NCI-H187 (cell line): ENCODE measurements around the gene OR6A2.

Experiments used
- DNase-seq, 2 experiments: peaks; one replicate each; lab custom pipeline; 2025; lab: John Stamatoyannopoulos, UW

The OR6A2 gene

DNA sequence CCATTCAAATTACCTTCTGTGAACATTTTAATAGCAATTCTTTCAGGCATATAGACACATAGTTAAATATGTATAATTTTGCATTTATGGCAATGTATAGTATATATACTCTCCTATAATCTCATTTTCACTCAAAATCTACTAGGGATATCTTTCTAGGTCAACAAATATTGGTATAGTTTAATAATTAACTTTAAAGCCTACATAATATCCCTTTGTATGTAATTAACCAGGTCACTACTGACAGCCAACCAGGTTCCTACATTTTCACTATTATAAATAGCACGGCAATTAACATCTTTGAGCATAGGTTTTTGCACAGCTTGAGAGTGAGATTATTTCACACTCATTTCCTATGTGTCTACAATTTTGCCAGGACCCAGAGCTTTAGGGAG lies 43.5 kb downstream of the OR6A2 start:
- DNase-seq: no peak

DNA sequence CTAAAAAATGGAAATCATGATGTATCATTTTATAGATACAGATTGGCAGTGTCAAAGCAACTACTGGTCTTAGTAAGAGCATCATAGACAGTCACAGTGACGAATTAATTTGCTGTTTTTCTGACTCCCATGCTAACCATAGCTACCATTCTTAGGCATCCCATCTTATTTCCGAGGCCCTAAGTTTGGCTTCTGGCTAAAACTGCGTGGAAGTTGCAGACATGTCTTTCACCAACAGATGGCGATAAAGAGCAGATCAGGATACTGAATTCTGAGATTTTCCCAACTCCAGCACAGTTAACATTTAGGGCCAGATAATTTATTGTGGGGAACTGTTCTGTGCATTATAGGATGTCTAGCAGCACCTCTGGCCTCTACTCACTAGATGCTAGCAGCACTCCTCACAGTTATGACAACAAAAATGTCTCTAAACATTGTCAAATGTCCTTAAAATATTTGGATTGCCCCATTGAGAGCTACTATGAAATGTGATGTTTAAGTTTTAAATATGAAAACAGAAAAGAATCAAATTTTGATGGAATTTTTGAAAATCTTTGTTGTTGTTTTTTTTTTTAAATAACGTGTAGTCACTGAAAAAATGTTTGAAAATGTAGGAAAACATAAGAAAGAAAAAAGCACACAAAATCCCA lies 44.1 kb downstream of the OR6A2 start:
- DNase-seq: peak in 1 of 2 experiments; percentile 11

DNA sequence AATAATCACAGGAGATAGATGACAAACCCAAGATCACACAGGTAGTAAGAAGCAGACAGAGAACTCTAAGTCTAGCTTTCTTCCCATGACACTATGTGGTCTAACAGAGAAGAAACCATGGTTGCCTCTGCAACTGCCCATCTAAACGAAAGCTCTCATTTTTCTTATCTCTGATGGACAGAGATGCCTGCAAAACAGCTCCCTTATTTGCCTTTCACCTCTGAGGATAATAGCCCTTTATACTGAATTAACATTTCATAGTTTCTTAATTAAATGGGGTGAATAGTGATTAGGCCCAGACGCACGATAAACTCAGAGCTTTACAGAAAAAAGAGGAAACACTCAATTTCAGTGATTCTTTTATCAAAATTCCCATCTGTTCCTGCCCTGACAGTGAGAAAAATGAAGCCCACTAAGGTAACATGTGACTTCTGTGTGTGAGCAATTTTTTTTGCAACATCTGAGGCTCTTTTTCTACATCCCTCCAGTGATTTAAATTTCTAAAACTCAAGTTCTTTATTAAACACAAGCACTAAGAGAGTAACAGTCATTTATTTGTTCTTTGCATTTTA lies 52.3 kb downstream of the OR6A2 start:
- DNase-seq: no peak

DNA sequence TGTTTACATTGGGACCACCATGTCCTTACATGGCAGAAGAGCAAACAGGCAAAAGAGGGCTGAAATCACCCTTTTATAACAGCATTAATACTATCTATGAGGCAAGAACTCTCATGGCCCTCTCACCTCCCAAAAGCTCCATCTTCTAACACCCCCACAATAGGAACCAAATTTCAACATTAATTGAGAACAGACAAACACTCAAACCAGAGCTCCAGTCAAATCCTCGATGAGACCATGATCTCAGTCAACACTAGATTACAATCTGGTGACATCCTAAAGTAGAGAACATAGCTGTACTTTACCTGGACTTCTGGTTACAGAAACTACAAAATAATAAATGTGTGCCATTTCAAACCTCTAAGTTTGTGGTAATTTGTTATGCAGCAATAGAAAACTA lies 52.9 kb downstream of the OR6A2 start:
- no peak for DNase-seq

DNA sequence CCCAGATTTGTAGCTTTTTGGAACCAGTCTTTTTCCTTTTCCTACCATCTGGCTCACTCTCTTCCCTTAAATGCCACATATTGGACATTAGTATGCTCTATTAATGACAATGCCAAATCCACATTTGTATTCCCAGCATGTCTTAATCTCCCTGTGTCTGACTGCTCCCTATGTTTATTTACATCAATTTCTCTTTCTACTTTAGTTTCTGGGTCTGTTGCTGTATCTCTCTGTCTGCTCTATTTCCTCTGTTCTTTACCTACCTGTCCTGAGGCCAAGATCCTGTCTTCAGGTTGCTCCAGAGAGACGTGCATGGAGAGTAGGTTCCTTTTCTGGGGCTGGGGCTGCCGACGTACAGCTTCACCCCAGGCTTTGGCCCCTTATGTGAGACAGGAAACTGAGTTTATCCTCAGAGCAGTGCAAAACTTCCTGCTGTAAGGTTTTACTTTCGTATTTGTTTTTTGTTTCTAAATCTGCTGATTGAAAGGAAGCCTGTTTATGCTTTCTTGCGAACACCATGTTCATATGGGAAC lies 53.3 kb downstream of the OR6A2 start:
- no peak for DNase-seq

DNA sequence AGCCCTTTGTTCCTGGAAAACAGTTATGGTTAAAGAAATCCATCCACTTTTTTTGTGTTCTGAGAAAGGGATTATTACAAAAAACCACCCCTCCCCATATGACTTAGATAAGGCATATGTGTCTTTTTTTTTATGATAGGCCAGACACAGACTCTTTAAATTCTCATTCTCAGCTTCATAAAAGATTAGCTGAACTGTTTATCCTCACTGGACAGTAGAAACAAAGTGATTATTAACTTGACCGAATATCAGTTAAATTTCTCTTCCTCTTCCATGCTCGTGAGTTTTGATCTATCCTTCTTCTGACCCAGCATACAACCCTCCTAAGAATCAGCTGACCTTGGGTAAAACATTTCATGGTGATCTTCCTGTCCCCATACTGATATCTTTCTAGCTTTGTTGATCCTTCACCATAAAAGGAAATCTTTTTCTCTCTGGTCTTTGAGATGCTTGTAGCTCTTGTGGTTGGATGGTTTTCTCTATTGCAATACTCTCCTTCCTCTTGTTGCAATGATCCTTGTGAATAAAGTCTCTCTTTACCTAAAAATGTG lies 53.9 kb downstream of the OR6A2 start:
- no peak for DNase-seq

DNA sequence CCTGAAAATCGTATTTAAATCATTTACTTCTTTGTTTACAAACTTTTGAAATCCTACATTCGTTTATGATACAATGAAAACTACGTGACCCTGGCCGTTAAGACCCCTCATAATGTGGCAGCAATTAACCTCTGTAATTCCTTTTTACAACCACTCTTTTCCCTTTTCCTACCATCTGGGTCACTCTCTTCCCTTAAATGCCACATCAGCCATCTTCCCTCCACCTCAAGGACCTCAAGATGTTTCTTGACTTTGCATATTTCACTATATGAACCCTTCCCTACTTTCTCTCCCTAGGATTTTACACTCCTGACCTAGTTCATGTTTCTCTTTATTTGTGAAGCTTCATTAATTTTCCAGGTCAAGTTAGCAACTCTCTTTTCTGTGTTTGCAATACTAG lies 54.5 kb downstream of the OR6A2 start:
- DNase-seq: no peak

DNA sequence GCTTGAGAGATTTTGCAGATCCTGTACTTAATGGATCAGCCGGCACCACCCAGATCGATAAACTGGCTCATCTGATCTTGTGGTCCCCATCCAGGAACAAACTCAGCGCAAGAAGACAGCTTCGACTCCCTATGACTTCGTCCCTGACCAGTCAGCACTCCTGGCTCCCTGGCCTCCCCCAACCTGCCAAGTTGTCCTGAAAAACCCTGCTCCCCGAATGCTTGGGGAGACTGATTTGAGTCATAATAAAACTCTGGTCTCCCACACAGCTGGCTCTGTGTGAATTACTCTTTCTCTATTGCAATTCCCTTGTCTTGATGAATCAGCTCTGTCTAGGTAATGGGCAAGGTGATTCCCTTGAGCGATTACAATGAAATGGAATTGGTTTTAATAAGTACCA lies 57.2 kb downstream of the OR6A2 start:
- no peak for DNase-seq
